ENCODE results near the gene FAM20B.
A peak's percentile ranks its signal among the peaks of the same experiment; 100 is the strongest.

FAM20B gene

DNA sequence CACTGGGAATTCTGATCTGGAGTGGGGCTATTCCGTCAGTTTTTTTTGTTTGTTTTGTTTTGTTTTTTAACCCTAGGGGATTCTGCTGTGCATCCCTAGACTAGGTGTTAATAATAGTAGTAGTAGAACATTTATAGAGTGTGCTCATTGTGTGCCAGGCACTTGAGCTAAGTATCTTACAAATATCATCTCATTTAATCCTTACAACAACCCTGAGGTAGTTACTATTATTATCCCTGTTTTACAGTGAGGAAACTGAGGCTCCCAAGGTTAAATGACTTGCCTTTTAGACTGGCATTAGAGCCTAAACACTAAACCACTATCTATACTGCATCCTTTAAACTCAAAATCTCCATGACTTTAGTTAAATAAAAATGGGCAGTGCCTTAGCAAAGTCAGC, 78.3 kb downstream of the FAM20B start:
- H3K4me2 ChIP-seq (ENCODE audit: low read length) = no peak overlapping the region
- peaks cover 3% of the 10 kb centered on the region for H3K4me1 ChIP-seq (ENCODE audit: control insufficient read depth, insufficient read depth, low read length)
- no peak overlapping the region for H3K4me3 ChIP-seq (ENCODE audit: low read length)
- H3K36me3 ChIP-seq (ENCODE audit: insufficient read depth, low read length) = peaks cover 89% of the 10 kb centered on the region
- H3K9me3 ChIP-seq (replicated peaks; ENCODE audit: low read length) = no peaks in the 10 kb centered on the region
- no peaks in the 10 kb centered on the region for H3K27me3 ChIP-seq (ENCODE audit: control insufficient read depth, insufficient read depth, low read length)
- H3K9ac ChIP-seq (ENCODE audit: low read depth, low read length) = no peak overlapping the region

DNA sequence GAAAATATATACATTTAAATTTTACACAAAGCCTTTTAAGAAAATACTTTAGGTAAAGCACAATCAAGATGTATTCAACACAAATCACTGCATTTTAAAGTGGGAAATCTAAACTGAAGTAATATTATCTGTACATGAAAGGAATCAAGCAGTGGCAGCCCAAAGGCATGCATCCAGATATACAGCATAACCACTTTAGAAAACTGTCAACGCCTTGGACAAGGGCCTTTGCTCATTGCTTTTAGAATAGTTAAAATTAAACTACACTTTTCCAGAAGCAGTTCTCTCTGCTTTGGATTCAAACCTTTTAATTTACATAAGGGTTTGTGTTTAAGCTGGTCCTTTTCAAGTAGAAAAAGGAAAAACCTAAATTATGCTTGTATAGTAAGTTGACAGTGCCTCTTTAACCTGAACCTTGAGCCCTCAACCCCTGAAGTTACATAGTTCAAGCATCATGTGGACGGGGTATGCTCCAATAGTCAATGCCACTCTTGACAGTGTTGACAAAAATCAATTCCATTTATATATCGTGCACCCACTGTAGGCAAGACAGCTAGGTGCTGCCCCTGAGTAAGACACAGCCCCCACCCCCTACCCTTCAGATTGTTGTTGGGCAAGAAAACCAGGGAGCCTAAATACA, 79.0 kb downstream of the FAM20B start:
- Histone ChIP-seq H3K4me1 (ENCODE audit: control insufficient read depth, insufficient read depth, low read length) (peaks cover 3% of the 10 kb centered on the region), H3K9me3 (replicated peaks; ENCODE audit: low read length) (no peaks in the 10 kb centered on the region), H3K36me3 (ENCODE audit: insufficient read depth, low read length) (peaks cover 88% of the 10 kb centered on the region)

DNA sequence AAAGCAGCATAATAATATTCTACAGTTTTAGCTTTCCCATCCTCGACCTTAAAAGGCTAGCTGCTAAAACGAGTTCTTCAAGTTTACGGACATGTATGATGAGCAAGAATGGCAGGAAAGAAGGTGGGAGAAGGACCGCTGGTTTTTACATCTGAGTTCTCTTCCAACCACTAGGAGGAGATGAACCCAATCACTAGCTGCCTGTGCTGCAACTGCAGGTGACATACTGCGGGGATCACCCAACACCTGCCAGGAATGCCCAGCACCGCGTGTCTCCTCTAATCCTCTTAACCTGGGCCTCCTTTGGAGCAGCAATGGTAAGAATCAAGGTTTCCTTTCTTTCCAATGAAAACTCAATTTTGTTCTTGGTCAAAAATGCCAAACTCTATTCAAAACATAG, 79.7 kb downstream of the FAM20B start:
- no peaks in the 10 kb centered on the region for H3K9me3 ChIP-seq (replicated peaks; ENCODE audit: low read length)
- H3K36me3 ChIP-seq (ENCODE audit: insufficient read depth, low read length) = peaks cover 88% of the 10 kb centered on the region
- H3K9ac ChIP-seq (ENCODE audit: low read depth, low read length) = no peak overlapping the region
- no peaks in the 10 kb centered on the region for H3K27me3 ChIP-seq (ENCODE audit: control insufficient read depth, insufficient read depth, low read length)
- H3K4me3 ChIP-seq (ENCODE audit: low read length) = no peak overlapping the region
- no peak overlapping the region for H3K4me2 ChIP-seq (ENCODE audit: low read length)
- peaks cover 3% of the 10 kb centered on the region for H3K4me1 ChIP-seq (ENCODE audit: control insufficient read depth, insufficient read depth, low read length)

More for the DNA sequence above, 79.0 kb downstream of the FAM20B start:
- H3K27me3 ChIP-seq (ENCODE audit: control insufficient read depth, insufficient read depth, low read length) = no peaks in the 10 kb centered on the region
- H3K9ac ChIP-seq (ENCODE audit: low read depth, low read length) = no peak overlapping the region
- no peak overlapping the region for H3K4me2 ChIP-seq (ENCODE audit: low read length)
- H3K4me3 ChIP-seq (ENCODE audit: low read length) = no peak overlapping the region

DNA sequence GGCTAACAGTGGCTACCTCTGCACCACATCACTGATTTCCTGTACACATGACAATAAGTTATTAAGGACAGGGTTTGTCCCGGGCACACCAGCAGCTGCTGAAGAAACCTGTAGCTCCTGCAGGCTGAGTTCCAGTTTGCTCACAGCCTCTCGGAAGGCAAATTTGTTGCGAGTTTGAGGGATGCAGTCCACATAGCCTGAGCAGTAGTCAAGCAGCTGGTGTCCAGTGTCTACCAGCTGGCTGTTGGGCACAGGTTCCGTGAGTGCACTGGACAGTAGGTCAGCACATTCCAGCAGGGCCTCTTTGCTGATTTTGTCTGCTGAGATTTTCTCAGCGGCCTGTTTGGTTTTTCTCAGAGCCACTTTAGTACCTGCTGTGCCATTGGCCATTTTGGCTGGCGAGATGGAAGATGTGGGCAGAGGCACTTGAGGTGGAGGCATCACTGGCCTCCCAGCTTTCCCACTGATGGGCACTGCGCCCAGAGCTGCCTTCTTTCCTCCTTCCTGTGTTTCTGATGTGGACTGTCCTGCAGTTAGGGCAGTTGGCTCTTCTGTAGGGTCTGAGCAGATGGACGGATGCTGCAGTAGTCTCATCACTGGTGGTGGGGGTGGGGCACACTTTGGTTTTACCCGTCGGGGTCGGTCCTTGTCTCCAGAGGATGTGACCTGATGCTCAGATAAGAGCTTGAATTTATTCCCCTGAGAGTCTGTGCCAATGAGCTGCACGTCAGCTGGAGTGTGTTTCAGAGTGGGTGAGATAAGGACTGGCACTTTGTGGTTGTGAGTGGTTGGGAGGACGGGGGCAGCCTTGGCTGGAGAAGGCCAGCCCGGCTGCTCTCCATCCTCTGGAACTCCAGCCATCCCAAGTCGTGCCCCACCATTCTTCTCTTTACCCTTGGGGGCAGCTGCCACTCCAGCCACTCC, 82.3 kb downstream of the FAM20B start:
- no peaks in the 10 kb centered on the region for H3K9me3 ChIP-seq (replicated peaks; ENCODE audit: low read length)
- H3K4me2 ChIP-seq (ENCODE audit: low read length) = no peak overlapping the region
- H3K9ac ChIP-seq (ENCODE audit: low read depth, low read length) = no peak overlapping the region
- H3K36me3 ChIP-seq (ENCODE audit: insufficient read depth, low read length) = peaks cover 88% of the 10 kb centered on the region
- H3K4me1 ChIP-seq (ENCODE audit: control insufficient read depth, insufficient read depth, low read length) = peaks cover 3% of the 10 kb centered on the region
- H3K4me3 ChIP-seq (ENCODE audit: low read length) = no peak overlapping the region
- no peaks in the 10 kb centered on the region for H3K27me3 ChIP-seq (ENCODE audit: control insufficient read depth, insufficient read depth, low read length)

DNA sequence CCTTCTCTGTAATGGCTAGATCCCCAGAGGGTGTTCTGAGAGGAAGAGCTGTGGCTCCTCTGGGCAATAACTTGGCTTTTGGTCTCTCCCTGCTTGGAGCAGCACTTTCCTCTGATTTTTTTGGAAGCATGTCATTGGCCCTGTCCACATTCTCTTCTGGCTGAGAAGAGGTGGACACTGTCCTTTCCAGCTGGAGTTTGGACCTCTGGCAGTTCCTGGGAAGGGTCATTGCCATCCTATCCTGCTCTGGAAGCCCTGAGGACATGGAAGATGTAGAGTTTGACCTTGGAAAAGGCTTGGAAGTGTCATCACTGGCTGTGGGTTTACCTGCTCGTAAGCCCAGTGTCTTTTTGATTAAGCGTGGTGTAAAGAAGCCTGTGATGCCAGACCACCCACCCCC, 83.0 kb downstream of the FAM20B start:
- Histone ChIP-seq H3K9me3 (replicated peaks; ENCODE audit: low read length) (no peaks in the 10 kb centered on the region), H3K4me3 (ENCODE audit: low read length) (no peak overlapping the region), H3K36me3 (ENCODE audit: insufficient read depth, low read length) (peaks cover 88% of the 10 kb centered on the region), H3K4me2 (ENCODE audit: low read length) (no peak overlapping the region), H3K4me1 (ENCODE audit: control insufficient read depth, insufficient read depth, low read length) (peaks cover 3% of the 10 kb centered on the region), H3K27me3 (ENCODE audit: control insufficient read depth, insufficient read depth, low read length) (no peaks in the 10 kb centered on the region), H3K9ac (ENCODE audit: low read depth, low read length) (no peak overlapping the region)

DNA sequence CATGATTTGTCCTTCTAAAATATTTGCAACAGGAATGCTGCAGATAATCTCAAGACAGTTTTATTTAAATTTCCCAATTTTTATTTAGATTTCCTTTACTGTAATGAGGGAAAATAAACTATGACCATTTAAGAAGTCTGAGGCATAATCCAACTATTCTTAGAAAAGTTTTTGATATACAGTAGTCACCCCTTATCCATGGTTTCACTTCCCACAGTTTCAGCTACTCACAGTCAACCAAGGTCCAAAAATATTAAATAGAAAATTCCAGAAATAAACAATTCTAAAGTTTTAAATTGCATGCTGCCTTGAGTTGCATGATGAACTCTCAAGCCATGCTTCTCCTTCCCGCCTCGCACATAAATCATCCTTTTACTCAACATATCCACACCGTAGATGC, 89.5 kb downstream of the FAM20B start:
- H3K27me3 ChIP-seq (ENCODE audit: control insufficient read depth, insufficient read depth, low read length) = no peaks in the 10 kb centered on the region
- no peaks in the 10 kb centered on the region for H3K4me1 ChIP-seq (ENCODE audit: control insufficient read depth, insufficient read depth, low read length)
- no peak overlapping the region for H3K4me2 ChIP-seq (ENCODE audit: low read length)
- no peak overlapping the region for H3K4me3 ChIP-seq (ENCODE audit: low read length)
- H3K9me3 ChIP-seq (replicated peaks; ENCODE audit: low read length) = no peaks in the 10 kb centered on the region
- peaks cover 85% of the 10 kb centered on the region for H3K36me3 ChIP-seq (ENCODE audit: insufficient read depth, low read length)
- H3K9ac ChIP-seq (ENCODE audit: low read depth, low read length) = no peak overlapping the region

DNA sequence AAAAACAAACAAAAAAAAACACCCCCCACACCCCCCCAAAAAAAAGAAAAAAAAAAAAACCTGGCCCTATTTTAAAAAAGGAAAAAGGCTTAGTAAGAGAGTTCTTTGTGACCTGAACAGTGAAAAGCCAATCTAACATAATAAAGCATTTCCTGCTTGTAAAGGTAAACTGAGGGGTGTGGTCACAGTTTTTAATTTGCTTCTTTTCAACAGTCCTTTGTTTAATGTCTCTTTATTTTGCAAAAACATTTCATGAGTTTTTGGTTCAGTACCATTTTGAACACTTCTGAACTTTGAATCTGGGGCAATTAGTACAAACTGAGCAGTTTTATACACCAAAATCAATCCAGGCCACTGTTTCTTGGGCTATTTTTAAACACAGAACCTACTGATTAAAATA, 93.8 kb downstream of the FAM20B start:
- H3K36me3 ChIP-seq (ENCODE audit: insufficient read depth, low read length) = peaks cover 84% of the 10 kb centered on the region
- H3K4me1 ChIP-seq (ENCODE audit: control insufficient read depth, insufficient read depth, low read length) = peaks cover 8% of the 10 kb centered on the region
- H3K27me3 ChIP-seq (ENCODE audit: control insufficient read depth, insufficient read depth, low read length) = no peaks in the 10 kb centered on the region
- H3K9ac ChIP-seq (ENCODE audit: low read depth, low read length) = no peak overlapping the region
- H3K9me3 ChIP-seq (replicated peaks; ENCODE audit: low read length) = no peaks in the 10 kb centered on the region
- no peak overlapping the region for H3K4me3 ChIP-seq (ENCODE audit: low read length)
- H3K4me2 ChIP-seq (ENCODE audit: low read length) = no peak overlapping the region

DNA sequence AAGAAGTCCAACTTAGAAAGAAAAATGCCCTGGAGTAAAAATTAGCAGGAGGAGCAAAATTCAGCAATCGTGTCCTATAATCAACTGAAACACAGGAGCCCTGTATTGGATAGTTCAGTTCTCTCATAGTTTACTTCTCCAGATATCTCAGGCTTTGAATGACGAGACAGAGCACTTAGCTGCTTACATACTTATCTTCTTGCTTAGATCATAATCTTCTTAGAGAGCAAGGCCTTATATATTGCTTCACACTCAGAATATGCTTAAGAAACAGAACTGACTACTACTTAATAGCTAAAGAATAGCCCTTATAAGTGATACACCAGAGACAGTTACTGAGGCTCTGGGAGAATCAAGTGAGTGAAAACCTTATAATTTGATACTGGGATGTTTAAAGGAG, 95.0 kb downstream of the FAM20B start:
- H3K4me3 ChIP-seq (ENCODE audit: low read length) = no peak overlapping the region
- no peaks in the 10 kb centered on the region for H3K27me3 ChIP-seq (ENCODE audit: control insufficient read depth, insufficient read depth, low read length)
- peaks cover 83% of the 10 kb centered on the region for H3K36me3 ChIP-seq (ENCODE audit: insufficient read depth, low read length)
- peaks cover 20% of the 10 kb centered on the region for H3K4me1 ChIP-seq (ENCODE audit: control insufficient read depth, insufficient read depth, low read length)
- no peaks in the 10 kb centered on the region for H3K9me3 ChIP-seq (replicated peaks; ENCODE audit: low read length)
- H3K4me2 ChIP-seq (ENCODE audit: low read length) = no peak overlapping the region
- H3K9ac ChIP-seq (ENCODE audit: low read depth, low read length) = no peak overlapping the region

DNA sequence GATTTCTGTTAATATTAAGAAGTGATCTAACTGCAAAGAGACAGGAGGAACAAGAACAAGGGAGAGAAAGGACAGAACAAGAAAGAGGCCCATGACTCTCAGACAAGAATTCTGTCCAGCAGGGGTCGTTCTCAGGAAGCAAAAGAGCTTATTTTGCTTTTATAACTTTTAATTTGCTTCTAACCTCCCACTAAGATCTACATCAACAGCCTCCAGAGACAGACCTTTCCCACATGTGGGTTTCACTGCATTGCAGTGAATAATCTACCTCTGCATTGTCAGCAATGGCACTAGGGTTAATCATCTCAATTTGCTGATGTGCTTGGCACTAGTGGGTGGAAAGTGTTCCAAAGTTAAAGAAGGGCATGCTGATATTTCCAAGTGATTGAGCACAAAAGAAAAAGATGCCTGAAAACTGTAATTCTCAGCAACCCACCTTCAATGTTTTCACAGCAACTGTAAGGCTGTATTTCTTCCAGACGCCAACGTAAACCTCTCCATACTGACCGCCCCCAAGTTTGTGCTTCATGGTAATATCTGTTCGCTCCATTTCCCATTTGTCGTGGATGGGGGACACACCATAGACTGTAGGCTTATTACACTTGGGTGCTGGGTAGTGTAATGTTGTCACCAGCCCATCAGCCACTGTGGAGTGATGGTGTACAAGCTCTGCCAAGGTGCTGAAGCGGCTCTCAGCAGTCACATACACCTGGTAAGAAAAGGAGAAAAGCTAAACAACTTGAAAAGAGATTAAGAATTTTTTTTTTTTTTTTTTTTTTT, 95.7 kb downstream of the FAM20B start:
- H3K9me3 ChIP-seq (replicated peaks; ENCODE audit: low read length) = no peaks in the 10 kb centered on the region
- no peak overlapping the region for H3K4me2 ChIP-seq (ENCODE audit: low read length)
- H3K9ac ChIP-seq (ENCODE audit: low read depth, low read length) = peak overlapping the region; percentile 32
- no peak overlapping the region for H3K4me3 ChIP-seq (ENCODE audit: low read length)
- H3K4me1 ChIP-seq (ENCODE audit: control insufficient read depth, insufficient read depth, low read length) = peaks cover 26% of the 10 kb centered on the region
- peaks cover 86% of the 10 kb centered on the region for H3K36me3 ChIP-seq (ENCODE audit: insufficient read depth, low read length)
- no peaks in the 10 kb centered on the region for H3K27me3 ChIP-seq (ENCODE audit: control insufficient read depth, insufficient read depth, low read length)

DNA sequence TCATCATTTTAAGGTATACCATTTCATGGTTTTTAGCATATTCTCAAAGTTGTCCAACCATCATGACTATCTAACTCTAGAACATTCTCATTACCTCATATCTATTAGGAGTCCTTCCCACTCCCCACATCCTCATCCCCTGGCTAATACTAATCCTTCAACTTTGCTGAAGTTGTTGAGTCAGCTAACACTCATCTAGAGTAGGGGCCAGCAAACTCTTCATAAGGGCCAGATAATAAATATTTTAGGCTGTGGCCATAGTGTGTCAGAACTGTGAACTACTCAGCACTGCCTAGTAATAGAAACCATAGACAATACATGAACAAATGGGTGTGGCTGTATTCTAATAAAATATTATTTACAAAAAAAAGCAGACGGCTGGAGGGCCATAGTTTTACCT, 99.2 kb downstream of the FAM20B start:
- H3K4me1 ChIP-seq (ENCODE audit: control insufficient read depth, insufficient read depth, low read length) = peaks cover 60% of the 10 kb centered on the region
- H3K9me3 ChIP-seq (replicated peaks; ENCODE audit: low read length) = no peaks in the 10 kb centered on the region
- H3K9ac ChIP-seq (ENCODE audit: low read depth, low read length) = no peak overlapping the region
- H3K4me2 ChIP-seq (ENCODE audit: low read length) = peak overlapping the region; percentile 0
- no peaks in the 10 kb centered on the region for H3K27me3 ChIP-seq (ENCODE audit: control insufficient read depth, insufficient read depth, low read length)
- no peak overlapping the region for H3K4me3 ChIP-seq (ENCODE audit: low read length)
- H3K36me3 ChIP-seq (ENCODE audit: insufficient read depth, low read length) = peaks cover 74% of the 10 kb centered on the region

Measured in skeletal muscle satellite cell (primary cell).